Heart right ventricle (tissue), 16 donors: ENCODE measurements around the gene ATP6V0B. TPM values are rescaled to one million over a fixed set of nuclear protein-coding genes. Genes with fewer than 3 reads are reported as not detected.

ENCODE experiments used
- ATAC-seq, 8 donors: fragments of 200-7000 bp; cut with Tn5 transposase; one replicate each; pipeline ENCODE4 v1.9.1; 2020; ENCODE audit warnings: mild to moderate bottlenecking in 8 of 8, moderate library complexity in 8 of 8, moderate number of reproducible peaks in 1 of 8
- DNase-seq, 2 donors: peaks; one replicate each; pipeline ENCODE4 v3.0.0-alpha.2; 2020
- H3K27ac ChIP-seq, 10 donors: fragments of 200-600 bp; sonication (generic) in 2 of 10; one replicate each; pipeline versions ENCODE4 v1.5.0 to v1.8.0; 2020 to 2022; ENCODE audit warnings: mild to moderate bottlenecking in 3 of 10
- H3K27me3 ChIP-seq, 7 donors: fragments of 200-600 bp; one replicate each; pipeline ENCODE4 v1.8.0; 2021 to 2022; ENCODE audit warnings: mild to moderate bottlenecking in 2 of 7
- H3K36me3 ChIP-seq, 9 donors: fragments of 200-600 bp; sonication (generic) in 1 of 9; one replicate each; pipeline versions ENCODE4 v1.5.0 to v1.8.0; 2020 to 2022; ENCODE audit warnings: mild to moderate bottlenecking in 2 of 9
- H3K4me1 ChIP-seq, 9 donors: fragments of 200-600 bp; sonication (generic) in 1 of 9; one replicate each; pipeline versions ENCODE4 v1.5.0 to v1.8.0; 2020 to 2022; ENCODE audit warnings: mild to moderate bottlenecking in 4 of 9
- H3K4me3 ChIP-seq, 10 donors: fragments of 200-600 bp; sonication (generic) in 2 of 10; one replicate each; pipeline versions ENCODE4 v1.5.0 to v1.8.0; 2020 to 2022; ENCODE audit warnings: mild to moderate bottlenecking in 7 of 10, moderate library complexity in 2 of 10
- H3K9me3 ChIP-seq, 11 donors: fragments of 200-600 bp in 10 of 11; sonication (generic) in 2 of 11; one replicate each; pipeline versions ENCODE4 v1.5.0 to v1.8.0; 2013 to 2022; ENCODE audit warnings: mild to moderate bottlenecking in 2 of 11, control low read depth in 1 of 11, moderate library complexity in 1 of 11
- CTCF ChIP-seq, 9 donors: fragments of 200-600 bp; sonication (generic) in 2 of 9; IDR thresholded peaks; one replicate each; pipeline versions ENCODE4 v1.5.0 to v1.8.0; 2021 to 2022; ENCODE audit warnings: antibody characterized with exemption in 9 of 9, mild to moderate bottlenecking in 5 of 9, moderate library complexity in 1 of 9
- WGBS, 2 donors: extraction: QIAGEN DNeasy Blood & Tissue Kit; methylation state at CpG; one replicate each; pipeline ENCODE4 v1.1.7; 2013; ENCODE audit warnings: inconsistent platforms in 1 of 2; 5-methylcytosine and 5-hydroxymethylcytosine counted together
- intact Hi-C, 10 donors: fragments of 100-400 bp; cut with DNase I; formaldehyde crosslinking; loops; one replicate each; pipeline versions ENCODE4 v1.11.1 to v1.14.2; 2022
- polyA plus RNA-seq, 2 donors: library from polyadenylated mRNA; stranded (reverse); fragments of 200-250 nt; gene quantifications; one replicate each; pipeline ENCODE4 v1.2.3, GENCODE V29; 2013
- total RNA-seq, 10 donors: library from RNA; stranded (reverse); fragmentation: NEBNext Ultra II Directional in 3 of 10; extraction: Animal tissue kit (Norgen Biotek cat#: 25700) in 3 of 10; gene quantifications; one replicate each; pipeline versions ENCODE4 v1.2.1 to v1.2.4, GENCODE V29; 2021 to 2023
- donor health status: Arrhythmogenic right ventricular cardiomyopathy.
- donor health status: ischemic (EF 13 %, LVEDD 7.1; RV severe dilation, severe dysfunction).
- donor health status: healthy with polysubstance abuse.
- donor health status: DM: no; HTN: yes; CAD: no.
- donor health status: DM: no; HTN: no; CAD: no.
- donor health status: ischemic (EF 25% LVEDD 6.9; RV normal size, moderate dysfunction).
- donor health status: ischemic (EF 25% LVEDD 5.7; RV mildly dilated, moderate dysfunction).
- donor health status: healthy.
- donor health status: DM: yes; HTN: yes; CAD: no.
- donor health status: Ischemic cardiomyopathy.
- donor health status: ischemic (EF 35%, LVEDD 5.7; RV mildly dilated, moderate dysfunction).
- donor health status: nonischemic (EF 11% LVEDD 7.7; RV severe dilation, severe dysfunction).
- donor health status: DM: yes; HTN: yes; CAD: no.
- donor health status: PGD.
- donor health status: ischemic (EF 29% LVEDD 5.4; RV normal size, mild dysfunction).
- donor health status: nonischemic (EF 23%, LVEDD 6.1; RV moderate dilation, normal function).

Gene ATP6V0B
- total and polyA plus RNA-seq, 12 donors, result 63.1 to 227 (median 74.3) TPM

GRCh38 chr1:43979261-43979527, 4.4 kb downstream of the ATP6V0B start:
- no peak for ATAC-seq

GRCh38 chr1:43979528-43980254, 4.9 kb downstream of the ATP6V0B start:
- intact Hi-C loops, result no loop called here
- ATAC-seq (peak in 7 of 8 donors; percentile 6 to 45 (median 26)), DNase-seq (peak; percentile 46 to 48)
- peaks cover 0 to 30% (median 19%) of the 10 kb centered on the region in 9 donors for H3K36me3 ChIP-seq
- peaks cover 7 to 51% (median 44%) of the 10 kb centered on the region in 9 donors for H3K4me1 ChIP-seq
- no peaks in the 10 kb centered on the region for H3K27me3 ChIP-seq
- 3 to 4% methylated on average over 26 to 45 of the region's 45 CpGs for WGBS, 2 donors
- peak overlapping the region; percentile 53 to 94 (median 79) for H3K4me3 ChIP-seq
- no peaks in the 10 kb centered on the region for H3K9me3 ChIP-seq
- peak overlapping the region in 9 of 10 donors; percentile 52 to 81 (median 73) for H3K27ac ChIP-seq
- TF ChIP-seq CTCF (IDR thresholded peaks at IDR 0.05), result no peak

More at GRCh38 chr1:43979261-43979527, 4.4 kb downstream of the ATP6V0B start:
- Histone ChIP-seq H3K4me3 (peak overlapping the region; percentile 53 to 94 (median 79)), H3K4me1 (peaks cover 7 to 53% (median 46%) of the 10 kb centered on the region in 9 donors), H3K27ac (peak overlapping the region in 9 of 10 donors; percentile 52 to 81 (median 73)), H3K36me3 (peaks cover 0 to 30% (median 18%) of the 10 kb centered on the region in 9 donors), H3K27me3 (no peaks in the 10 kb centered on the region), H3K9me3 (no peaks in the 10 kb centered on the region)
- no peak for DNase-seq
- intact Hi-C loops, result no loop called here
- no peak for TF ChIP-seq CTCF (IDR thresholded peaks at IDR 0.05)
- WGBS, 2 donors, result 0 to 2% methylated on average over 14 to 41 of the region's 45 CpGs

- 70 to 74% methylated on average over 13 of the region's 13 CpGs for whole genome bisulfite sequencing, 2 donors
- H3K27me3 ChIP-seq, result no peaks in the 10 kb centered on the region
- H3K9me3 ChIP-seq, result no peaks in the 10 kb centered on the region
- peak overlapping the region in 6 of 10 donors; percentile 68 to 81 (median 74) for H3K27ac ChIP-seq
- intact Hi-C loops, result no loop called here
- peaks cover 7 to 48% (median 41%) of the 10 kb centered on the region in 9 donors for H3K4me1 ChIP-seq
- no peak for DNase-seq
- H3K36me3 ChIP-seq, result peaks cover 0 to 32% (median 19%) of the 10 kb centered on the region in 9 donors
- ATAC-seq, result no peak
- peak overlapping the region in 9 of 10 donors; percentile 69 to 94 (median 81) for H3K4me3 ChIP-seq
- no peak for TF ChIP-seq CTCF (IDR thresholded peaks at IDR 0.05)
Measured at GRCh38 chr1:43980255-43981134, 5.7 kb downstream of the ATP6V0B start.

- intact Hi-C loops, result no loop called here
- H3K27ac ChIP-seq, result no peak overlapping the region
- H3K36me3 ChIP-seq, result peaks cover 0 to 36% (median 19%) of the 10 kb centered on the region in 9 donors
- 91 to 92% methylated on average over 20 of the region's 20 CpGs for WGBS, 2 donors
- H3K9me3 ChIP-seq, result no peaks in the 10 kb centered on the region
- H3K4me3 ChIP-seq, result no peak overlapping the region
- ATAC-seq (no peak), DNase-seq (no peak)
- H3K27me3 ChIP-seq, result no peaks in the 10 kb centered on the region
- H3K4me1 ChIP-seq, result peaks cover 7 to 42% (median 35%) of the 10 kb centered on the region in 9 donors
- no peak for TF ChIP-seq CTCF (IDR thresholded peaks at IDR 0.05)
Measured at GRCh38 chr1:43981135-43981491, 6.4 kb downstream of the ATP6V0B start.
